Stimulated activated CD8-positive, alpha-beta memory T cell treated with anti-CD3 and anti-CD28 coated beads, Interleukin-4, amount 100 ng/mL, for 48 hours (primary cell): ENCODE measurements around the gene PSME3.
"Not testable (repeated sequence)": the region's sequence is repeated elsewhere in the genome, so short reads cannot be mapped to it uniquely, and the experiment has no call there.

Experiments used
- DNase-seq: peaks from one replicate; pipeline ENCODE4 v3.0.0-alpha.2; 2020

PSME3 gene

DNA sequence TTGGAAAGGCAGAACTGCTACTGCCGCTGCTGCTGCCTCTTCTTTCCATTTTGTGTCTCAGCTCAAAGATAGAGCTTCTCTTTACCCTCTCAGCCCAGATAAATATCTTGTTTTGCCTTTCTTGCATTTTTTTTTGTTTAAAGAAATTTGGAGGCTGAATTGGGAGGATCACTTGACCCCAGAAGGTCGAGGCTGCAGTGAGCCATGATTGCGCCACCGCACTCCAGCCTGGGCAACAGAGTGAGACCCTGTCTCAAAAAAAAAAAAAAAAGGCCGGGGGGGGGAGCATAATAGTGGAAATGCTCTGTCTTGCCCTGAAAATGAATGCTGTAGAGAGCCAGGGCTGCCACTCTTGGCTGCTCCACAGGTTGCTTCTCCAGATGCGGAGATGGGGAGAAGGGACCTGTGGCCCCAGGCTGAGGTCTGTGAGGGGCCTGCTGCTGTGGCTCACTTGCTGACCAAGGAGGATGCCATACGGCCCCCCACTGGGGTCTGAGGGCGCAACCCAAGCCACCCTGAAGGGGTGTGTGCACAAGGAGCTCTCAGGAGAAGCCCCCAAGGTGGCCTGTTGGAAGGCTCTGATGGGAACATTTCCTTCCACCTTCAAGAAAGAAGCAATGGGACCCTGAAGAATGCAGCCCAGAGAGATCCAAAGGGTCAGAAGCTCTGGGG lies 45.9 kb downstream of the PSME3 start:
- no peak for DNase-seq

GRCh38 chr17:42879596-42879985 lies 46.4 kb downstream of the PSME3 start:
- no peak for DNase-seq

DNA sequence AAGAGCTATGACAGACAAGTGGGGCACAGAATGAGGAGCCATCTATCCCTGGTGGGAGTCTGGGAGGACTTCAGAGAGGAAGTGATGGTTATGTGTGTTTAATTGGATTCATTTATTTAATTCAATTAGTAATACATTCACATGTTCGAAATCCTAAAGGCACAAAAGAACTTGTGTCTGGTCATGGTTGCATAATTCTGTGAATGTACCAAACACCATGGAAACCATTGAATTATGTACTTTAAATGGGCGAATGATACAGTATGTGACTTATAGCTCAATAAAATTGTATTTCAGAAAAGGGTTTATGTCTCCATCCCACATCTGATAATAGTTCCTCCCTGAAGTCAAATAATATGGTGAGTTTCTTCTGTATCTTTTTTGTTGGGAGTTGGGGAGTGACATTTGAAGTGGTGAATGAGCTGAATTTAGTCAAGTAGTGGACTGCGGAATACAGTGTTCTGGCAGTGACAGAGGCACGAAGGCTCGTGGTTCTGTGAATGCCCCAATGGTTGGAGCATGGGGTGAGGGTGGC lies 47.6 kb downstream of the PSME3 start:
- DNase-seq = no peak

- not testable (repeated sequence) for DNase-seq
Observed at GRCh38 chr17:42881706-42882105, 48.5 kb downstream of the PSME3 start.

DNA sequence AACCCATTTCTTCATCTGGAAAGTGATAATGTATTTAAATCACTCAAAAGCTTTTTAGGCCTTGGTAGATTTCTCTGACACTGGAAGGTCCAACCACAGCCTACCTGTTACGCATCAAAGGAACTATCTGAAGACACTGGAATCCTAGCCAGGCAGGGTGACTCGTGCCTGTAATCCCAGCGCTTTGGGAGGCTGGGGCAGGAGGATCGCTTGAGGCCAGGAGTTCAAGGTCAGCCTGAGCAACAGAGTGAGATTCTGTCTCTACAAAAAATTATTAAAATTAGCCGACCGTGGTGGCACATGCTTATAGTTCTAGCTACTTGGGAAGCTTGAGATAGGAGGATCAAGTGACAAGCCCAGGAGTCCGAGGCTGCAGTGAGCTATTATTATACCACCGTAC lies 49.0 kb downstream of the PSME3 start:
- DNase-seq = no peak

DNA sequence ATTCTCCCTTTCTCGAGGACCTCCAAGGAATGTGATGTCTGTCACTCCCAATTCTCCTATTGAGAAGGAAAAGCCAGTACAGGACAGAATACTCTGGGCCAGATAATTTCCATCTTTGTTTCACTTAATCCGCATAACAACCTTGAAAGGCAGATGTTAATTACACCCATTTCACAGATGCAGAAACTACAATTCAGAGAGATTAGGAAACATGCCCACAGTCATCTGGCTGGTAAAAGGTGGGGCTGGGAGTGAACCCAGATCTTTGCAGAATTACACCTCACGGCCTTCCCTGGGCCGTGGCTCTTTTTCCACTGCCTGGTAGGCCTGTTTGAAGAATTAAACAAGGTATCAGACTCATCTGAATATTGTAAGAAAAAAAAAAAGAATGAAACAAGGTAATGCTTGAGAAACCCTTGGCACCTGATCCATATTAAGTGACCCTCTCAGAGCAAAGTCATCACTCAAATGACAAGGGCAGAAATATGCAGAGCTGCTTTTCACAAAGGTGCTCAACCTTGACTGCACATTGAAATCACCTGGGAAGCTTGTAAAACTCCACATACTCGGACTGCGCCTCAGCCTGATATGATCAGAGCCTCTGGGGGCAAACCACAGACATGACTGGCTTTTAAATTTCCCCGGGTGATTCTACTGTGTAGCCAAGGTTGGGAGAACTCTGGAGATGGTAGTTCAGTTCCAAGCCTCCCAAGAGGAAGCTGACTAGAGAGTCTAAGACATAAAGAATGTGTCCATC lies 50.8 kb downstream of the PSME3 start:
- DNase-seq = no peak

GRCh38 chr17:42885806-42886205 lies 52.6 kb downstream of the PSME3 start:
- DNase-seq = not testable (repeated sequence)

DNA sequence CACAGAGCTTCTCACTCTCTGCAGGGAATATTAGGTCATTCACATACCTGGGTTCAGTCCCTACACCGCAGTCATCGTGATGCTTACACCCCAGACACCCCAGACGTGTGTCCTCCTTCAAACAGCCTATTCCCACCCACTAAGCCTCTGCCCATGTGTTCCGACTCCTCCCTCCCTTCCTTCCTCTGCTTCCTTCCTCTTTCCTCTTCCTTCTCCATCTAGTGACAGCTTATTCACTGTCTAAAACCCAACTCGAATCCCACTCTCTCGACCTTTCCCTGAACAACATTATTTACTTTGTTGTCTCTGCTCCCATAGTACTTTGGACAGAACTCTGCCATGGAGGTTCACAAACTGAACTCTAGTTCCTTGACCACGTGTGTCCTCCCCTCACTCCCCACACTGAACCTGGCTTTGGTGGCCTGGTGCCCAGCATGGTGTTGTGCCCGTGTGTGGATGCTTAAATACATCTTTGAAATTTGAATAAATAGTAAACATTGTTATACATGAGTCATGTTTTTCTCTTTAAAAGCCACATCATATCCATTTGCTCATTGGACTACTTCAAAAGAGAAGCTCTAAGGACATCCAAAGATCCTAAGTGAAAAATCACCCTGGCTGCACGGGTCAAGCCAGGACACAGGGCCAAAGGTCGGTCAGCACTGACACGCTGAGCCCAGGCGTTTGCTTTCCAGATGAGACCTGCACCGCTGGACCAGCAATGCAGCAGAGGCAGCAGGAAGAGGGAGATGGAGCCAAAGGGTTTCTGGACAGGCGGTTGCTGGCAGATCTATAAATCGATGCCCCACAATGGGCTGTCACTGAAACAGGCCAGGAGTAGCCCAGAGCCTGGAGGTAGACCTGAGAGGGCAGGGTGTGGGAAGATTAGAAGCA lies 53.3 kb downstream of the PSME3 start:
- DNase-seq = no peak

DNA sequence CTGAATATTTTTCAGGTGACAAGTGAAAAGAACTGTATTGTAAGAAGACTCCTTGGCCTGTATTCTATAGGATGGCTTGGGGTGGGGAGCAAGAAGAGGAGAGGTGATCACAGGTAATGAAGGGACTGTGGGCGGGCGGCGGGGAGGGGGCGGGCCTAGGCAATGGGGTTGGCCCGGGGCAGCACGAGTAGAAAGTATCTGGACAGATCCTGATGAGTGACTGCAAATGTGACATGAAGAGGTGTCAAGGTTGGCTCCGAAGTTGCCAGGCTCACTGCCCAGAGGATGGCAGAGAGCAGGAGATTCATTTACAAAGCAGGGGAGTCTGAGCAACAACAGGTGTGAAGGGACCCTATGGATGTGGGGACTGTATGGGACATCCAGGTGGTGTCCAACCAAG lies 56.6 kb downstream of the PSME3 start:
- DNase-seq = no peak

DNA sequence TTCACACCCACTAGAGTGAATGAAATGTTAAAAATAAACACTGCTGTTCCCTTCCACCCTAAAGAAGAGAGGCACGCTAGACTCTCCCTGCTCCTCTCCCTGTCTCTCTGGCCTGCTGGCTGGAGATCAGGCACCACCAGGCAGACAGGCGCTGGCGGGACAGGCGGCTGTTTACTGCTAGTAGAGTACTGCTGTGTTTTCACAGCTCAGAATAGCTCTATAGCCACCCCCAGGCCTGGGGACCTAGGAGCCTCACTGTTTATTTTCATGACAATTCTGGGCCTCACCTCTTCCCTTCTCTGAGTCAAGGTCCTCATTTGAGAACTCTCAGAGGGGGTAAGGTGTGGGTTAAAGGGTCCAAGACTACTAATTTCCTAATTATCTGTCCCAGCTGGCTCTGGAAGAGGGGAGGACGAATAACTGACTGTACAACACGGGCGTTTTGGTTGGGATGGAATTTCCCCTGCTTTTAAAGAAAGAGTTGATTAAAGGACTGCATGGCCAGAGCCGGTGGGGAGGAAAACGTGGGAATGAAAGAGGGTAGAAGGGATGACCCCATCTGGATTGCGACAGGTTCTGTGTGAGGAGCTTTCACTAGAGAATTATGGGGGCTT lies 58.4 kb downstream of the PSME3 start:
- DNase-seq = no peak

- no peak for DNase-seq
Observed at GRCh38 chr17:42893359-42893758, 60.2 kb downstream of the PSME3 start.
